GM18907 (cell line): ENCODE results near the gene DISP3.

Experiments
- ATAC-seq: cut with Tn5 transposase; IDR thresholded peaks from one replicate; pipeline ENCODE4 v1.9.1; 2021; ENCODE audit warnings: mild to moderate bottlenecking, moderate library complexity; ENCODE audit not compliant: unreplicated experiment

The DISP3 gene

GRCh38 chr1:11478571-11479374 is at the start of gene DISP3:
Gene DISP3 (plus strand): TSS chr1:11479155. CDS start chr1:11500993, 21,838 bp downstream.
- ATAC-seq = peak; percentile 69

GRCh38 chr1:11429226-11429625 is 49.7 kb upstream of the DISP3 start:
- ATAC-seq = no peak

- no peak for ATAC-seq
Measured at GRCh38 chr1:11429935-11430334, 49.0 kb upstream of the DISP3 start.

- ATAC-seq = no peak
Measured at GRCh38 chr1:11431941-11432507, 46.9 kb upstream of the DISP3 start.

- no peak for ATAC-seq
Measured at GRCh38 chr1:11432526-11432925, 46.4 kb upstream of the DISP3 start.

GRCh38 chr1:11434501-11434900 is 44.5 kb upstream of the DISP3 start:
- ATAC-seq = no peak

GRCh38 chr1:11434926-11435325 is 44.0 kb upstream of the DISP3 start:
- ATAC-seq = no peak

GRCh38 chr1:11438996-11439395 is 40.0 kb upstream of the DISP3 start:
- no peak for ATAC-seq

GRCh38 chr1:11441211-11441952 is 37.6 kb upstream of the DISP3 start:
- no peak for ATAC-seq

GRCh38 chr1:11443043-11443442 is 35.9 kb upstream of the DISP3 start:
- ATAC-seq = no peak

GRCh38 chr1:11443961-11444658 is 34.8 kb upstream of the DISP3 start:
- ATAC-seq = no peak

- ATAC-seq = no peak
Measured at GRCh38 chr1:11444907-11445306, 34.0 kb upstream of the DISP3 start.

GRCh38 chr1:11447903-11448302 is 31.1 kb upstream of the DISP3 start:
- ATAC-seq = no peak

- ATAC-seq = no peak
Measured at GRCh38 chr1:11448373-11449099, 30.4 kb upstream of the DISP3 start.

- no peak for ATAC-seq
Measured at GRCh38 chr1:11449100-11449403, 29.9 kb upstream of the DISP3 start.

GRCh38 chr1:11450310-11450709 is 28.6 kb upstream of the DISP3 start:
- ATAC-seq = no peak

GRCh38 chr1:11453742-11454491 is 25.0 kb upstream of the DISP3 start:
- ATAC-seq = no peak

GRCh38 chr1:11455967-11456570 is 22.9 kb upstream of the DISP3 start:
- ATAC-seq = no peak

GRCh38 chr1:11456965-11457364 is 22.0 kb upstream of the DISP3 start:
- ATAC-seq = no peak

- ATAC-seq = no peak
Measured at GRCh38 chr1:11458811-11459275, 20.1 kb upstream of the DISP3 start.
